CD4-positive, alpha-beta T cell treated with Interleukin-4 for 1 hour (primary cell): Measurements from ENCODE around the gene C10orf105.

ENCODE experiments used
- DNase-seq, 2 donors: peaks; one replicate each; pipeline ENCODE4 v3.0.0-alpha.2; 2020 to 2022

Gene C10orf105

DNA sequence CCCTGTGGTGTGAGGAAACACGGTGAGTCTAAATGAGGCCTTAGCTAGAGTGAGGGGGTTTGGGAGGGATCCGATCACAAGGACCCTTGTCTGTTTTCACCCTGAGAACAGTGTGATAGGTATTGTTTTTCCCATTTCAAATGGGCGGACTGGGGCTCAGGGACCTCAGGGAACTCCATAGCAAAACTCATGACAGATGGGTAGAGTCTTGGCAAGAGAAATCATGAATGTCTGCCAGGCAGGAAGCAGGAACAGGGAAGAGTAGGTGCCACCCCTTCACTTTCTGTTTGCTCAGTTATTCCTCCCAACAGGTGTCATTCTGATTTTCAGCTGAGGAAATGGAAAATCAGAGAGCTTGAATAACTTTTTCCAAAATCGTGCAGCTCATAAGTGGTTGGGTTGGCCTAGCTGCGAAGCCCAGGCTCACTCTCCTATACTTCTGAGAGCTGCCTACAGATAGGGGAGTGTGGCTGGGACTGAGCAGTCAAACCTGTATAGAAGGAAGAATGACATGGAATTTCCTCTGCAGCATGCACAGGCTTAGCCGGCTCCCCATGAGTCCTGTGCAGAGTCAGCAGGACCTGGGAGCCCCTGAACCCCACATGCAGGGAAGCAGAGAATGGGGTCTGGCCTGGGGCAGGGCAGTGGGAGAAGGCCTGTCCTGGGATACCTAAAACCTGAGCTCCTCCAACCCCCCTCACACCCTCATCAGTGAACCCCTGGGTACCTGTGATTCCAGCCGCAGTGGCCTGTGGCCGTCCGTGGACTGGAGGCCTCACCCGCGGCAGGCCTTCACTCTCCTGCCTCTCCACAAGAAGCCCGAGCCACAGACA is 17.6 kb upstream of the C10orf105 start:
- DNase-seq = no peak

DNA sequence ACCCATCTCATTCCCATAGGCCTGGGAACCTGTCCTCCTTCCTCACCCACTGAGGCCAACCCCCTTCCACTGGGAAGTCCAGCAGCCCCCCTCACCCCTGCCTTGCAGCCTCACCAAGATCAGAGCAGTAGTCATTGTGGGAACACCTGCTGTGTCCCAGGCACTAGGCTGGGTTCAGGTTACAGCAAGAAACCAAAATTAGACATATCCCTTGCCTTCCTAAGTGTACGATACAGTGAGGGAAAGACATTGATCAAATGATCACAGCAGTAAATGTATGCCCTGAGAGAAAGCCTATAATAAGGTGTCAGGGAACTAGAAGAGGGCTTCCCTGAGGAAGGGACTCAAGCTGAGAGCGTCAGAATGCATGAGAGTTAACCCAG is 17.0 kb upstream of the C10orf105 start:
- no peak for DNase-seq

DNA sequence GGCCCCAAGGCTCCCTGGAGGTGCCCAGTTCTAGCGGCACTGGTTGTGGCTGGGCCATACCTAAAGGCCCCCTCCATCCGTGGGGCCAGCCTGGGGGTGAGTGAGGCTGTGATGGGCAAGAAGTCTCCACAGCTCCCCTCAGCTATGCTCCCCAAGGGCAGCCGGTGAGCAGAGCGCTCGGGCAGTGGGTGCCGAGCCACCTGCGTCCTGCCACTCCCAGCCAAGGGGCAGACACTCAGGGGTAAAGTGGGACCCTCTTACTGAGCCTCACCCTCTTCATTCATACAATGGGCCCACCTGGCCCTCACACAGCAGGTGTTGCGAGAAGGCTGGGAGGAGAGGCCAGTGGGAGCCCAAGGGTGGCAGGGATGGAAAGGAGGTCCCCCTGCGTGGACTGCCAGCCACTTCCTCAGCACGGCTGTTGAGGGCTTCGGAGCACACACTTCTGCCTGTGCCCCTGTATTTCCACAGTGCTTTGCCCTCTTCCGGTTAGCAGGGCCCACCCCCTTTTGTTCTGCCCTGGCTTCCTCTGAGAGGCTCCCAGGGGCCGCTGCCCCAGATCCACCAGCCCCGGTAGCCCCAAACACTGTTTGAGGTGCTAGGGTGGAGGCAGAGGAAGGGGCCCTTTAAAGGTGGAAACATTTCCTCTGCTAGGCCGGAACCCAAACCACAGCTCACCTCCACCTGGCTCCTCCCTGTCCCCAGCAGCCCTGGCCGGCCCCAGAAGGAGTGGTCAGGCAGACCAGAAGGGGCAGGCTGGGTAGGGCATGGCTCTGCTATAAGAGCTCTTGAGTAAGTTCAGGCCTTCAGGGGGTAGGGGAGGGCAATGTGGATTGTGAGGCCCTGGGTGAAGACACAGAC is 16.4 kb upstream of the C10orf105 start:
- DNase-seq = peak; percentile 59 to 73

DNA sequence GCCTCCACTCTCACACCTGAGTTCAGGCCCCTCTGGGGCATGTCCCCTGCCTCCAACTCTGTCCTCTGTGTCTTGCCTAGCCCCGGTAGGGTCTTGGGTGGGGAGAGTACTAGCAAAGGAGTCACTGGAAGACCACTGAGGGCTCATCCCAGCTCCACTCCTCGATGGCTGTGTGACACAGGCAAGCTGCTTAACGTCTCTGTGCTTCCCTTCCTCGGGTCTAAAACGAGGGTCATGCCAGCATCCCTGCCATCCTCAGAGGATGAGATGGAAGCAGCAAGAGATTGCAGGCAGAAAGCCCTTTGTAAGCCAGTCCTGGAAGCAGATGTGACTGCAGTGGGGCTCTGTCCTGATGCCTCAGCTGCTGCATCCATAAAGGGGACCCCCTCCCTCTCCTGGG is 15.2 kb upstream of the C10orf105 start:
- no peak for DNase-seq

DNA sequence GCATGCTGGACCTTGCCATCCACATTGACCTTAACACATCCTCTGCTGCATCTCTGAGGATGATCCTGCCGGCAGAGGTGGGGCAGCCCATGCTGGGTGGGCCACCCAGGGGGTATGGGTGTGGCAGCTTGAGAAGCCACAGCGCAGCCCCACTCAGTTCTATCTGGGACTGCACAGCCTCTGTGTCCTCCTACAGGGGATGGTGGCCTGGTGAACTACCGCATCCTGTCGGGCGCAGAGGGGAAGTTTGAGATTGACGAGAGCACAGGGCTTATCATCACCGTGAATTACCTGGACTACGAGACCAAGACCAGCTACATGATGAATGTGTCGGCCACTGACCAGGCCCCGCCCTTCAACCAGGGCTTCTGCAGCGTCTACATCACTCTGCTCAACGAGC is 12.2 kb upstream of the C10orf105 start:
- DNase-seq = no peak

DNA sequence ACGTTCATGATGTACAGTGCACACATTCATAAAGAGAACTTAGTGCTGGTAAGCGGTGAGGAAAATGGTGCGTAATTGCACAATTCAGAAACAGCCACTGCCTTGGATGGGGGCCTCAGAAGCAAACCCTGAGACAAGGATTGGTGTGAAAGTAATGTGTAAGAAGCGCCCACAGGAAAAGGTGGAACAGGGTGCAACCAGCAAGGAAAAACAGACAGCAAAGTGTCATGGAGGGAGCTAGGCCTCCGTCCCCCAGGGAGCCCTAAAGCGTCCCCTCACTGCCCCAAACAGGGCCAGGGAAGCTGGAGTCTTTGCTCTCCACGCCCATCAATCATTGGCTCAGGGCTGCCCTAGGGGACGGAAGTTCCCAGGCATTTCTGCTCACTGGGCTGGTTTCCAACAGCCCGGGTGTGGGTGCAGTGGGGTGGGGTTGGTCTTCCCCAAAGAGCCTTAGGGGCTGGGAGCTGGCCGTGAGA is 9.6 kb upstream of the C10orf105 start:
- DNase-seq = no peak

DNA sequence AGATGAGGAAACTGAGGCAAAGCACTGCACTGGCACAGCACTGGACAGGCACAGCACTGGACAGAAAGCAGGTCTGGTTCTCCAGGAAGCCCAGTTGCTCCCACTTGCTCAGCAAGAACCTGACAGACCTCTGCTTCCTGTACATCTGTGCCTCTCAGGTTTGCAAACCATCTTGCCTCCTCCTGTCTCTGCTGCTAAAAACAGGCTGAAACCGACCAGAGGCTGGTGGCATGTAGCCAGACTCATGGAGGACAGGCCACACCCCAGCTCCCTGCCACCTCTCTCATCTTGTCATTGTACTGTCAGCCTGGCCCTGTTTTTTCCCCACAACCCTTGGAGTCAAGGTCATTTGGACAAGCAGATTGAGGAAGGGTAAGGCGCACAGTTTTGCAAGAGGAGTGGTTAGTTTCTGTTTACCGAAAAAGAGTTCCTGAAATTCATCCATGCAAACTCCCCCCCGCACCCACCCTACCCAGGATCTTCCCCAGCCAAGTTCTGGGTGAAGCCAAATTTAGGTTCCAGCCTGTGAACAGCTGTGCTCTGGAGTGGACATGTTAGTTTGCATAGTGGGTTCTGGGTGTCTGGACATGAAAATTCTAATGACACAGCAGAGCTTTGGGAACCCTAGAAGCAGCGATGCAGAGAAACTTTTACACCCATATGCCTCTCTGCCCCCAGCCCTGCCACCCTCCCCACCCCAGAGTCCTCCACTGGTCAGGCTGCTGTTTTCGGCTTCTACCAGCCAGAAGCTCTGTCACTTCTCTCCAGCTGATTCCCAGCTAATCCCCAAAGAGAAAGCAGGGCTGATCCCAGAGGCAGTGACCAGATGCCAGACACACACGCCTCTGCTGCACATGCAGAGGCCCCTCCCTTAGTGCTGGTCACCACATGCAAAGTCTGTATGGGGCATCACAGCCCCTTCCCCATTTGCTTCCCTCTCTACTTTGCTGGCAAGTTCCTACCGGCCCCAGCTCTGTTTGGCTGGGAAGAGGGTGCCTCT is 8.5 kb upstream of the C10orf105 start:
- peak; percentile 72 to 74 for DNase-seq

DNA sequence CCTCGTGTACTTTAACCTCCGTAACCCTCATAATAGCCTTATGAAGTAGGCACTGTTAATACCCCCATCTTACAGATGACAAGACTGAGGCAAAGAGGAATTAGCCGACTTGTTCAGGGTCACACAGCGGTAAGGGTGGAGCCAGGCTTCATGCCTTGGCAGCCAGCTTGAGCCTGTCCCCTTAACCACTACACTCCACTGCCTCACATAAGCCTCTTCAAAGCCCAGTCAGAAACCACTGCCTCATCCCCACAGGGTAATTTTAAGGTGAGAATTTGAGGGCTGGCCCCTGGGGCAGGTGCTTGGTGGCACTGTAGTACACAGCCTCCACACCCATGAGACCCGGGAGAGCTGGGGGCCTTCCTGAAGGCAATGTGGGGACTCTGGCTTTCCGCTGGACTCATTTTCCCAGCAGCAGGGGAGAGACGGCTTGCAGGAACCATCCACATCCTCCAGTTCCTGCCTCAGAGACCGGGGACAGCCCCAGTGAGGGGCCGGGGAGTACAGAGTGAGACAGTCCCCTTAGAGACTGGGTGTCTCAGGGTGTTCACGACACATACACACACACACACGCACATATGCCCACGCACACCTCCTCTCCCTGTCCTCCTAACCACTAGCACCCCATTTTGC is 7.6 kb upstream of the C10orf105 start:
- peak; percentile 46 to 72 for DNase-seq

DNA sequence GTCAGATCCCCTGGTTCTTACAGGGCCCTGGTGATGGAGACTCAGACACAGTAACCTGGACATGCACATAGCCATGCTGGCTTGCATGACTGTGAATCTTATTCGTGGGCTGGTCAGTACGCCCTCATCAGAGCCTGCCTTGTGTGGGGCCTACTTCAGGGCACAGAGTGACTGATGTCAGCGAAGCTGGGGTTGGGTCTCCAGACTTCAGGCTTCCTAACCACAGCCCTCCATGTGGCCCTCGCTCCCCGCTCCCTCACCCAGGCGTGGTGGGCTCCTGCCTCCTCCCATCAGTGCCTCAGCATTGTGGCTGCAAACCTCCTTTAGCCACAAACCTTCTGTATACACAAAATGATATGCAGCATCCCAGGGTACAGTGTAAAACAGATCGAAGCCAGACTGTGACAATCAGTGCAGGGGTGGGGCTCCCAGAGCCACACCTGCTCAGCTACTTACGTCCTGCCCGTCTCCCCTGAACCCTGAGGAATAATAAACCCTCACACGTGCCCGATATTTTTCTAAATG is 7.1 kb upstream of the C10orf105 start:
- peak; percentile 29 to 52 for DNase-seq

DNA sequence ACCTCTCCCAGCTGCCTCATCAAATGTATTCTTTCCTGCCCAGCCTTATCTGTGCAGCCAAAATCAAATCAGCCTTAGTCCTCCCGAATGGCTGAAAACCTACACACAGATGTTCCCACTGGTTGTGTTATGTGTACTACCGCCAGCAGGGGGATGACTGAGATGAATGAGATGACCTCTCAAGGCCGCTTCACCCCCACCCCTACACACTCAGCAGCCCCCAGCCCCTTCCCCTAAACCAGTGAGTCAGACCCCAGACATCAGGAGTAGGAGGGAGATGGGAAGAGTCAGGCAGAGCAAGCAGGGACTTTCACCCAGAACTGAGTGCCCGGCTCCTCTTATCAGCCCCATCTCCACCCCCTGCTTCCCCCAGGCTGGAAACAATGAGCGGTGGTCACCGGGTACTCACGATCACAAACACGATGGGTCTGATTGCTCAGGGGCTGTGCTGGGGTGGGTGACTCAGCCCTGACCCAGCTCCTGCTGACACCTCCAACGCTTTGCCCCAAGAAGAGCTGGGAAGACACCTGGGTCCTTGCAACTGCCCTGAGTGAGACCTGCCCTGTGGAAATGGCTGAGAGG is 6.5 kb upstream of the C10orf105 start:
- DNase-seq = peak; percentile 53 to 62

DNA sequence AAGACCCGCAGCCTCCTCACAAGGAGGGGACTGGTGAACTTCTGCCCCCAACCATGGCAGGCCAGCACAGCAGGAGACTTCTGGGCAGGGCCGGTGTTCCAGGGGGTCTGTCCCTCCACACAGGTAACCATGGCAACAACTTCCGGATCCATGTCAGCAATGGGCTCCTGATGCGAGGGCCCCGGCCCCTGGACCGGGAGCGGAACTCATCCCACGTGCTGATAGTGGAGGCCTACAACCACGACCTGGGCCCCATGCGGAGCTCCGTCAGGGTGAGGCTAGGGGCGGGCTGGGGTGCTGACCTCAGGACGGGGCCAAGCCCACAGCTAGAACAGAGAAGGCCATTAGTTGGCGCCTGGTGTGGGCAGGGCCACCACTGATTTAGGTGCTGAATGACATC is 5.7 kb upstream of the C10orf105 start:
- DNase-seq = no peak

DNA sequence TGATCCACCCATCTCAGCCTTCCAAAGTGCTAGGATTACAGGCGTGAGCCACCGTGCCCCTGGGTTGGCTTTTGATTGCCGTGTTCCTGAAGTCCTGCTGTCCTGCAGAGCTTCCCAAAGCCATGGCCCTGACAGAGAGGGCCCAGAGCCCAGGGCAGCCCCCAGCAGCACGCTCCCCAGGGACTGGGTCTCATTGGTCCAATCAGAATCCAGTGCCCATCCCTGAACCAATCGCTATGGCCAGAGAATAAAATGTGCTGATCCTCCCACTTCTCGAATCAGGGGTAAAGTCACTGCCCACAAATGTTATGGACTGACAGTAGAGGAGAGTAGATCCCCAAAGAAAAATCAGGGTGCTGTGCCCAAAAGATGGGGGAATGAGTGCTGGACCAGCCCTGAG is 5.0 kb upstream of the C10orf105 start:
- no peak for DNase-seq

DNA sequence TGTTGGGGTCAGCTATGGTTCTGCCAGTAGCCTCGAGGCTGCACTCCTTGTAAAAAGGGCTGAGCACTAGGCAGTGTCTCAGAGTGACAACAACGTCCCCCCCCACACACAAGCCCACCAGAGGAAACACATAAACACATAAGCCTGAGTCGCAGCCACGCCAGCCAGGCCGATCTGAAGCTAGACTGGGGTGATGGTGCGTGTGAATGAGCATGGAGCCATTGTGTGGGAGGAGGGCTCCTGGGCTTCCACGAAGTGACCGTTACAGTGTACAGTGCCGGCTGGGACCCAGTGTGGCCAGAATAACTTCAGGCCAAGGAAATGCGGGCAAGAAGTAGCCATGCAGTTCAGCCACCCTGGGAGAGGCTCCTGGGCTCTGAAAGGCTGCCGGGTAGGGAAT is 3.7 kb upstream of the C10orf105 start:
- DNase-seq = no peak

DNA sequence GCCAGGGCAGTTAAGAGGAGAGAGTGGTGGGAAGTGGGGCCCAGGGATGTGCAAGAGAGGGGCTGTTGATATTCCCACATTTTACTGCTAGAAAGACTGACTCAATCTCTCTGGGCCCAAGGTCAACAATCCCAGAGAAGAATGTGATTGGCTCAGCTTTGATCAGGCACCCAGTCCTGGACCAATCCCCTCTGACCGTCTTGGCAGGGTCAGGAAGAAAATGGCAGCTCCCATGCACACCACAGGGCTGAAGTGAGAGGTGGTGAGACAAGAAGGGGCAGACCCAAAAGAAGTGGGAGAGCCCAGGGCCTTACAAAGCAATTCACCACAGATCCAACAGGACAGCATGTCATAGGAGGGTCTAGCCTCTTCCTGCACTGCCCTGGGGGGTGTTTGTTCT is 3.3 kb upstream of the C10orf105 start:
- DNase-seq = no peak

DNA sequence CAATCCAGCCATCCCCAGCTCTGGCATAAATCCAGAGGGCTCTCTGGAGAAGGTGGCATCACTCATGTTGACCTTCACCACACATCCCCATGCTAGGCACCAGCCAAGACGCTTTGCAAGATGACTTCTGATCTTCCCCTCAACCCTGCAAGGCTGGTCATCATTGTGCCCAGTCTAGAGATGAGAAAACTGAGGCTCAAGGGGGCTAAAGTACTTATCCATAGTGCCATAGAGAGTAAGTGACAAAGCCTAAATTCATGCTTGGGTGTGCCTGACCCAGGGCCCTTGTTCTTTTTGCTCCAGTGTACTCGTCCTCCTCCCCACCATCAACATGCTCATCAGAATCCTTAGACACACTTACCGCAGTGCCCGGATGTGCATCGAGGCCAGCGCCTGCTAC is 1.7 kb upstream of the C10orf105 start:
- no peak for DNase-seq

DNA sequence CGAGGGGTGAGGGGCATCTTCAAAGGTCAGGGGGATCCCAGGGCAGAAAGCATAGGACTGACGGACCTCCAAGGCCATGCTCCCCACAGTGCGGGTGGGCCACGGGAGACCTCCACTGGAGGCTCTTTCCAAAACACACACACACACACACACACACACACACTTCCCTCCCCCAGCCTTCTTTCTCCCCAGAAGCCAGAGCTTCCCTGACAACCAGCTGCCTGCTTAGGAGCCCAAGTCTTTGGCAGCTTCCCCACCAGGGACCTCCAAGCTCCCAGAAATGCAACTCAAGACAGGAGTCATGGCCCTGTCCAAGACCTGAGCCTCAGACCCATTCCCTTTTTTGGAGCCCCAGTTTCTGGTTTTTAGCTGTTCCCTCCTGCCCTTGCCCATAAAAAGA is 710 bp upstream of the C10orf105 start:
- no peak for DNase-seq

DNA sequence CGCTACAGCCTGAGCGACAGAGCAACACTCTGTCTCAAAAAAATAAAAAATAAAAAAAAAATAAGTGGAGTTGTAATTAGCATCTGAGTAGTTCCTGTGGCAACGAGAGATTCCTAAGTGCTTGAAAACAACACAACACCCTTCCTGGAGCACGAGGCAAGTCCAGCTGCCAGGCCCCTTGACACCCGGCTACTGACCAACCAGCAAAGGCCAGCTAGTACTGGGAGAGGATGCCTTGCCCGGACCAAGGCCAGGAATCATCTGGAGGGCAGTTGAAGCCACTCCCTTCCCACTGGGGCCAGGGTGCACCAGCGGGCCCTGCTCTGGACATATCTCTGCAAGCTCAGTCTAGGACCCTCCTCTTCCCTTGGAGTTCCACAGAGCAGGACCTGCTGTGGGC is 536 bp downstream of the C10orf105 start:
- DNase-seq = no peak

DNA sequence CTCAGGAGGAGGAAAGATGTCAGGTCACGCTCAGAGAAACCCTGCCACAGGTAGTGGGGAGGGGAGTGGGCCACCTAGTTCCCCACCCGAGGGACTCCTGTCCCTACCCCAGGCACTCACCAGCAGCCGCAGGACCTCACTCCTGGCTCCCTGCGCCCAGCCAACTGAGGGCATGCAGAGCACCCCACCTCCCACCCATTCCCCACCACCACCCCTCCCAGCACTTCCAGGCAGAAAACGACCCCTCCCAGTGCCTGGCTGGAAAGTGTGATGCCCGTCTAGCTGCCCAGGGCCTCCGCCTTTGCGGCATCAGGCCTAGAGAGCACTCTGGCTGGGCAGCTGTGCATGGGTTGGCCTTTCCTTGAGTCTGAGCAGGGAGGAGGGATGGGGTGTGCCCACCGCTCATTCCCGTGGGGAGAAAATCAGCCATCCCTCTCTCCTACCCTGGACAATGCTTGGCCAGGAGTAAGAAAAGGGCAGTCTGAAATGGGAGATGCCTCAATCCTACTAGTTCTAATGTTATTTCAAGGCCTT is 1.3 kb downstream of the C10orf105 start:
- DNase-seq = no peak

DNA sequence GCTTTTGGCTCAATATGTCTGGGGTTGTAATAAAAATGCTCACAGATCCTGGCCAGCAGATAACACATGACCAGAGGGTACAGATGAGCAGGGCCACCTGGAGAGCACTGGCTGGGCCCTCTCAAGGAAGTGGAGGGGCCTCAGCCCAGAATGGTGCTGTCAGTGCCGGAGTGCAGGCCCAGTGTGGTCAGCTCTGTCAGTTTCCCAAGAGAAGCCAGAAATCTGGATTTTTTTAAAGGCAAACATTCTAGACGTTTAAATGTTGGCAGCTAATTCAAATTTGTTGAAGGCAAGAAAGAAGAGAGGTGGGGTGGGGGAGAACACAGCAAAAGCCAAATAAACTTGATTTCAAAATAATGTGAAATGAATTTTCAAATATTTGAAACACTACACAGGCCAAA is 2.0 kb downstream of the C10orf105 start:
- DNase-seq = no peak

DNA sequence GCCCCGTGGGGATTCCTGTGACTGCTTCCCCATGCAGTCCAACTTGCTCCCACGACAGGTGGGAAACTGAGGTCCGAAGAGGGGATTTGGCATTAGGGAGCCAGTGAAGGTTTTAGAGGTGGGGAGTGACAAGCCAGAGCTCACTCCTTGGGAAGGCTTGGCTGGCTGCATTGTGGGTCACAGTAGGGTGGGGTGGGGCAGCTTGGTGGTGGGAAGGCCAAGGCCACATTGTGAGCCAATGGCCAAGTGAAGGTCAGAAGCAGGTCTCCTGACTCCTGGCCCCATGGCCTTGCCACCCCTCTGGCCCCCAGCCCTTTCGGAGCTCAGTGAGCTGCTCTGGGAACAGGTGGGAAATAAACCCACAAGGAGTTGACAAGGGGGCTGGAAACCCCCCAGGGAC is 2.5 kb downstream of the C10orf105 start:
- DNase-seq = no peak

DNA sequence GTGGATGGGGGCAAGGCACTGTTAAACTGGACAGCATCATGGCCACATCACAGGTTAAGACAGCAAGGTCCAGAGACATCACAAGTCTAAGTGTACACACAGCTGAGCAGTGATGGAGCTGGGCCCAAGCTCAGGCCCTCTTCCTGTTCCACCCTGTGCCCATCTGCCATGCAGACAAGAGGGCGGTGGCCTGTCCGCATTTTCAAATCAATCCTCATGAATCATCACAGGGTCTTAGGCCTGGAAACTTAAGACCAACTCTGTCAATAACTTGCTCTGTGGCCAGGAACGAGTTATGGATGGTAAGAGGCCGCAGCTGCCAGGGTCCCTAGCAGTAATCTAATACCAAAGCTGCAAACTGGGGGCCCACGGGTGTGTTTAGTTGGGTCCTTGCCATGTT is 3.2 kb downstream of the C10orf105 start:
- no peak for DNase-seq
